Vagina (tissue), 2 donors: ENCODE measurements around the gene ILK.

Source experiments
- POLR2A ChIP-seq, 2 donors: fragments of 450-650 bp; IDR thresholded peaks; one replicate each; pipeline ENCODE4 v1.6.1; 2017; ENCODE audit warnings: antibody characterized with exemption in 2 of 2, mild to moderate bottlenecking in 2 of 2, moderate library complexity in 2 of 2
- TF ChIP-seq, protein P1 (sequence below), 3 experiments: fragments of 450-650 bp in 2 of 3; fragments of 200-600 bp in 1 of 3; sonication (generic) in 1 of 3; IDR thresholded peaks; one replicate each; pipeline ENCODE4 v1.5.1; 2017 to 2019; ENCODE audit warnings: antibody characterized with exemption in 3 of 3, mild to moderate bottlenecking in 2 of 3, moderate library complexity in 2 of 3

DNA sequence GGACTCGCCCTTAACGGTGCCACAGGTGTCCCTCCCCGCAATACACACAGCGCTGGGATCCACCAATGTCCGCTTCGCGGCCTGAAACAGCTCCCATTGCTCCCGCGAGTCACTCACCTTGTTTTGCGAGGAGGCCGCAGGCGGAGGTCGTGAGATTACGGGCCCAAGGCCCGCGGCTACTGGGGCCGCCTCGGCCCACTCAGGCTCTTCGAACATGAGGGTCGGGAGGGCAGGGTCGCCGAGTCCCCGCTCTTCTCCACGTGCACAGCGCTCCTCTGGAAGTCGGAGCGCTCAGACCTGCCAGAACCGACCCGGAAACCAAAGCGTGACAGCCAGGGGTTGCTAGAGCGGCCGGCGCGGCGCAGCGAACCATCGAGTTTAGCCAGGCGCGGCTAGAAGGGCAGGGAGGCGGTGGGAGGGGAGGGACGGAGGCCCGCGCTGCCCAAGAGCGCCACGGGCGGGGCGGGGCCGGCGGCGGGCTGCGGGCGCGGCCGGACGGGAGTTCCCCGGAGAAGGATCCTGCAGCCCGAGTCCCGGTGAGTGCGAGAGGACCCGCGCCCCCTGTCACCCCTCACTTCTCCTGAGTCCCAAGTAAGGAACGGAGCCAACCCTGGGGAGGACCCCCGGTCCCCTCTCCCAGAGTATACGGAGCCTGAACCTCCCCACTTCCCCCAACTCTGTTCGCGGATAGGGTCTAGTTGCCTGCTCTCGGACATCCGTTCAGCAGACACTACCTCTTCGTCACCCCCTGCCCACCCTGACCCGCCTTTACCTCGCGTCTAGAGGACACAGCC, at the start of gene ILK, which contains the start of gene RRP8:
- TF ChIP-seq, protein P1, sequence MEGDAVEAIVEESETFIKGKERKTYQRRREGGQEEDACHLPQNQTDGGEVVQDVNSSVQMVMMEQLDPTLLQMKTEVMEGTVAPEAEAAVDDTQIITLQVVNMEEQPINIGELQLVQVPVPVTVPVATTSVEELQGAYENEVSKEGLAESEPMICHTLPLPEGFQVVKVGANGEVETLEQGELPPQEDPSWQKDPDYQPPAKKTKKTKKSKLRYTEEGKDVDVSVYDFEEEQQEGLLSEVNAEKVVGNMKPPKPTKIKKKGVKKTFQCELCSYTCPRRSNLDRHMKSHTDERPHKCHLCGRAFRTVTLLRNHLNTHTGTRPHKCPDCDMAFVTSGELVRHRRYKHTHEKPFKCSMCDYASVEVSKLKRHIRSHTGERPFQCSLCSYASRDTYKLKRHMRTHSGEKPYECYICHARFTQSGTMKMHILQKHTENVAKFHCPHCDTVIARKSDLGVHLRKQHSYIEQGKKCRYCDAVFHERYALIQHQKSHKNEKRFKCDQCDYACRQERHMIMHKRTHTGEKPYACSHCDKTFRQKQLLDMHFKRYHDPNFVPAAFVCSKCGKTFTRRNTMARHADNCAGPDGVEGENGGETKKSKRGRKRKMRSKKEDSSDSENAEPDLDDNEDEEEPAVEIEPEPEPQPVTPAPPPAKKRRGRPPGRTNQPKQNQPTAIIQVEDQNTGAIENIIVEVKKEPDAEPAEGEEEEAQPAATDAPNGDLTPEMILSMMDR (IDR thresholded peaks at IDR 0.05) = no peak
- TF ChIP-seq POLR2A (IDR thresholded peaks at IDR 0.05) = peak in 1 of 2 donors; percentile 91
